GM12878 (cell line): Measurements from ENCODE around the gene PTPRJ. TPM values are rescaled to one million over a fixed set of nuclear protein-coding genes. Genes with fewer than 3 reads are reported as not detected.

Experiments
- ATAC-seq: fragments of 200-7000 bp; cut with Tn5 transposase; 3 replicates; pipeline ENCODE4 v1.9.1; 2020; ENCODE audit warnings: mild to moderate bottlenecking, moderate library complexity
- BruUV-seq: library from RNA; stranded (reverse); fragments of 400-500 nt; replicated peaks from 2 replicates; lab custom pipeline; 2021; lab: Mats Ljungman, UMichigan
- CTCF ChIA-PET: fragments of 300-600 bp; sonication (Branson Sonifier 250); formaldehyde crosslinking; extraction: SDS; loops from one replicate; lab custom pipeline; 2021; ENCODE audit warnings: inconsistent platforms; lab: Yijun Ruan, JAX
- POLR2A ChIA-PET: fragments of 350-600 bp; formaldehyde crosslinking; extraction: SDS; loops from one replicate; lab custom pipeline; 2021; ENCODE audit warnings: inconsistent platforms; lab: Charles Lee
- RAD21 ChIA-PET: fragments of 300-600 bp; sonication (Branson Sonifier 250); formaldehyde crosslinking; loops from one replicate; lab custom pipeline; 2023; ENCODE audit warnings: antibody characterized with exemption; ENCODE audit not compliant: unreplicated experiment; lab: Charles Lee
- SMC1A ChIA-PET: fragments of 300-600 bp; sonication (Branson Sonifier 250); formaldehyde crosslinking; loops from one replicate; lab custom pipeline; 2023; ENCODE audit not compliant: unreplicated experiment, uncharacterized antibody; lab: Charles Lee
- DNase-seq: peaks from one replicate; pipeline ENCODE4 v3.0.0-alpha.2; 2011; ENCODE audit warnings: low read depth, low spot score
- FAIRE-seq: peaks from 3 replicates; lab custom pipeline; 2011; peaks lifted over from hg19 to GRCh38; lab: Jason Lieb, UNC
- H2AFZ ChIP-seq: 2 replicates; pipeline ENCODE4 v1.6.0; 2011; ENCODE audit warnings: low read depth, low read length, control low read depth; ENCODE audit not compliant: control insufficient read depth
- H3K27ac ChIP-seq: 2 replicates; pipeline ENCODE4 v1.5.1; 2011; ENCODE audit warnings: control low read depth; ENCODE audit not compliant: control insufficient read depth, insufficient read depth
- H3K27me3 ChIP-seq, 2 experiments: replicated peaks in 1 of 2; 2 replicates each; pipeline versions ENCODE4 v1.6.0 to v1.6.1; 2011; ENCODE audit warnings: low read length in 1 of 2; ENCODE audit not compliant: control insufficient read depth in 2 of 2, insufficient read depth in 2 of 2
- H3K36me3 ChIP-seq, 2 experiments: 2 replicates each; pipeline ENCODE4 v1.5.1; 2011; ENCODE audit warnings: low read length in 1 of 2; ENCODE audit not compliant: control insufficient read depth in 2 of 2, insufficient read depth in 2 of 2
- H3K4me1 ChIP-seq: 2 replicates; pipeline ENCODE4 v1.6.1; 2011; ENCODE audit warnings: mild to moderate bottlenecking, low read length, moderate library complexity, mixed read lengths; ENCODE audit not compliant: control insufficient read depth, insufficient read depth
- H3K4me2 ChIP-seq: 2 replicates; pipeline ENCODE4 v1.6.0; 2011; ENCODE audit warnings: control low read depth; ENCODE audit not compliant: control insufficient read depth, insufficient read depth
- H3K4me3 ChIP-seq: fragments of 200-600 bp; sonication (generic); 2 replicates; pipeline ENCODE4 v1.5.1; 2016
- H3K79me2 ChIP-seq: 2 replicates; pipeline ENCODE4 v1.6.0; 2011; ENCODE audit warnings: low read length; ENCODE audit not compliant: control insufficient read depth, insufficient read depth
- H3K9ac ChIP-seq: 2 replicates; pipeline ENCODE4 v1.8.0; 2011; ENCODE audit warnings: low read length, control low read depth, mixed read lengths; ENCODE audit not compliant: control insufficient read depth, insufficient read depth
- H3K9me3 ChIP-seq: replicated peaks from 3 replicates; pipeline ENCODE4 v1.5.1; 2011; ENCODE audit warnings: mild to moderate bottlenecking, low read length; ENCODE audit not compliant: control insufficient read depth, insufficient read depth
- H4K20me1 ChIP-seq: 2 replicates; pipeline ENCODE4 v1.6.0; 2011; ENCODE audit not compliant: control insufficient read depth, insufficient read depth
- BHLHE40 ChIP-seq, 2 experiments: fragments of 450-650 bp in 1 of 2; IDR thresholded peaks; 2 replicates each; pipeline ENCODE4 v1.6.1; 2011 to 2017; ENCODE audit warnings: low read depth in 2 of 2, borderline replicate concordance in 1 of 2, improper control_type of control experiment in 1 of 2, low read length in 1 of 2, mild to moderate bottlenecking in 1 of 2
- BRCA1 ChIP-seq: IDR thresholded peaks from 2 replicates; pipeline ENCODE4 v1.6.1; 2011; ENCODE audit warnings: low read depth, low read length, improper control_type of control experiment
- CBX3 ChIP-seq: fragments of 200-600 bp; sonication (generic); IDR thresholded peaks from 2 replicates; pipeline ENCODE4 v1.6.1; 2016; ENCODE audit warnings: low read depth, borderline replicate concordance
- CREM ChIP-seq: IDR thresholded peaks from 2 replicates; pipeline ENCODE4 v1.6.1; 2014; ENCODE audit warnings: antibody characterized with exemption, low read depth
- ZNF274 ChIP-seq: IDR thresholded peaks from one replicate; pipeline ENCODE4 v1.8.0; 2011; ENCODE audit not compliant: insufficient read length, insufficient read depth
- WGBS: methylation state at CpG from one replicate; pipeline ENCODE4 v1.1.6; 2016; ENCODE audit warnings: low lambda C conversion rate; ENCODE audit not compliant: insufficient replicate concordance, insufficient coverage; ENCODE audit errors: missing lambda C conversion rate; 5-methylcytosine and 5-hydroxymethylcytosine counted together
- in situ Hi-C: fragments of 300-500 bp; cut with MboI; formaldehyde crosslinking; loops from 9 replicates; pipeline ENCODE4 v1.14.3; 2018; ENCODE audit warnings: mixed read lengths
- intact Hi-C: fragments of 100-400 bp; cut with micrococcal nuclease; formaldehyde crosslinking; loops from one replicate; pipeline ENCODE4 v1.14.2; 2022; ENCODE audit not compliant: unreplicated experiment
- polyA plus RNA-seq, 11 experiments: library from polyadenylated mRNA; depleted of rRNA in 4 of 11; unstranded in 6 of 11; stranded (reverse) in 5 of 11; fragments of >200 nt; fragmentation: Nextera tagmentation in 4 of 11; fragmentation: Illumina TruSeq in 1 of 11; extraction: Ambion mirVana in 4 of 11; extraction: Trizol in 1 of 11; gene quantifications; 1 replicate in 1 of 11; 2 replicates in 10 of 11; pipeline versions ENCODE4 v1.2.1 to v1.2.3, GENCODE V29; 2011 to 2016; ENCODE audit warnings: inconsistent platforms in 2 of 11, missing spikeins in 2 of 11, low read depth in 1 of 11
- total RNA-seq, 4 experiments: library from RNA; depleted of rRNA in 3 of 4; stranded (reverse); fragments of >200 nt in 3 of 4; fragmentation: Illumina TruSeq in 1 of 4; extraction: Trizol in 1 of 4; gene quantifications; 2 replicates each; pipeline versions ENCODE4 v1.2.1 to v1.2.3, GENCODE V29; 2013 to 2021

The PTPRJ gene
- total and polyA plus RNA-seq, 10 of the 15 experiments (the other 5 are each of a cell fraction or from before 2014, with no cell fraction given): 0.22 to 22.4 (median 7.4) TPM

- ChIA-PET CTCF (interaction anchor here (13.6 kb wide), 1 partner anchor 167 kb away, joined by 244 read pairs; no protein-coding TSS in a partner anchor), RAD21 (interaction anchor here (9.6 kb wide), 1 partner anchor 168 kb away, joined by 171 read pairs; no protein-coding TSS in a partner anchor), POLR2A (no interaction called here), SMC1A (interaction anchor here (12.1 kb wide), 1 partner anchor 168 kb away, joined by 234 read pairs; no protein-coding TSS in a partner anchor)
- H2AFZ ChIP-seq: no peak overlapping the region
- H3K27ac ChIP-seq: no peak overlapping the region
- ATAC-seq (no peak), FAIRE-seq (peak; percentile 35), DNase-seq (no peak)
- no peaks in the 10 kb centered on the region for H3K79me2 ChIP-seq
- H3K27me3 ChIP-seq: no peaks in the 10 kb centered on the region
- H3K36me3 ChIP-seq: no peaks in the 10 kb centered on the region
- no peak for TF ChIP-seq ZNF274
- no peak for TF ChIP-seq BHLHE40 (IDR thresholded peaks at IDR 0.05; ENCODE audit: borderline replicate concordance in 1 of 2, low read depth in 2 of 2, low read length in 1 of 2)
- TF ChIP-seq CBX3: no peak
- TF ChIP-seq CREM: no peak
- TF ChIP-seq BRCA1: no peak
- in situ Hi-C loops: loop anchor here (25.0 kb wide), 1 partner anchor 371 kb away; the partner anchor contains the start of genes OR4C3 and OR4S1
- BruUV-seq: no TSS peak
- WGBS: 82% methylated on average over 8 of the region's 8 CpGs
- H4K20me1 ChIP-seq: no peaks in the 10 kb centered on the region
- no peaks in the 10 kb centered on the region; the same call in 1 of the 2 replicates for H3K4me1 ChIP-seq
- no peak overlapping the region for H3K4me2 ChIP-seq
- H3K4me3 ChIP-seq: no peak overlapping the region
- intact Hi-C loops: no loop called here
- no peak overlapping the region for H3K9ac ChIP-seq
- H3K9me3 ChIP-seq: no peaks in the 10 kb centered on the region
Measured at GRCh38 chr11:47940904-47941649, 39.3 kb upstream of the PTPRJ start.
